ENCODE measurements around the gene PRUNE2.

- TF ChIP-seq CTCF (IDR thresholded peaks at IDR 0.05; ENCODE audit: poor library complexity) (no peak), EZH2 (IDR thresholded peaks at IDR 0.05; ENCODE audit: borderline replicate concordance) (no peak), EZH2phosphoT487 (IDR thresholded peaks at IDR 0.05; ENCODE audit: low read depth, severe bottlenecking, unreplicated experiment) (no peak)
These were observed 218.0 kb downstream of the PRUNE2 start for GRCh38 chr9:76687861-76688391.

Measured in hepatocyte (in vitro differentiated cells).